ENCODE results near the gene RNU5B-1. TPM values are rescaled to one million over a fixed set of nuclear protein-coding genes. Genes with fewer than 3 reads are reported as not detected.
A peak's percentile ranks its signal among the peaks of the same experiment; 100 is the strongest.

Gene RNU5B-1
- total RNA-seq, 6 donors from 2014 or later: 22.5 to 38.1 TPM; not detected in 4

GRCh38 chr15:65333148-65333820, 28.8 kb downstream of the RNU5B-1 start:
- Histone ChIP-seq H3K27me3 (no peaks in the 10 kb centered on the region), H3K9me3 (no peaks in the 10 kb centered on the region), H3K4me1 (no peaks in the 10 kb centered on the region), H3K36me3 (no peaks in the 10 kb centered on the region), H3K27ac (no peak overlapping the region), H3K4me3 (no peak overlapping the region)
- 83 to 86% methylated on average over 14 to 16 of the region's 16 CpGs for WGBS, 2 donors
- no peak for ATAC-seq (ENCODE audit: low FRiP score in 2 of 2)
- TF ChIP-seq EP300 (IDR thresholded peaks at IDR 0.05) (no peak), POLR2AphosphoS5 (IDR thresholded peaks at IDR 0.05) (no peak), CTCF (IDR thresholded peaks at IDR 0.05) (no peak), POLR2A (IDR thresholded peaks at IDR 0.05) (no peak)
- DNase-seq: peak in 1 of 2 donors; percentile 69

DNA sequence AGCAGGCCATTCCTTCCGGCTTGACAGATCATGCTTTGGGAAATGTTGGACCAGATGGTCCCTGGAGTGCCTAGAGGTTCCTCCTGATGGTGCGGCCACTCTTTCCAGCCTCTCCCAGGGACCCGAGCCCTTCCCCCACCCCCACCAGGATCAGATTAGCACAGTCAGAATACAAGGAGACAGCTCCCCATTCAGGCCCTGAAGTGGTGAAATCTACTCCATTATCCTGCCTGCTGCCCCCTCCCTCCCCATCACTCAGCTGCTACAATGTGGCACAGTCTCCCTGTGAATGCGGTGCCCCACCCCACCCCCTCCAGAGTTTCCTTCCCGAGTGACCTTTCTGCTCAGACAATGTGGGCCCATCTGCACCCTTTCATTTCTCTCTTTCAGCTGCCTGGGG, 29.4 kb downstream of the RNU5B-1 start:
- 71 to 77% methylated on average over 4 to 5 of the region's 5 CpGs for WGBS, 2 donors
- H3K4me1 ChIP-seq: no peaks in the 10 kb centered on the region
- no peaks in the 10 kb centered on the region for H3K36me3 ChIP-seq
- no peak for TF ChIP-seq CTCF (IDR thresholded peaks at IDR 0.05)
- no peak for TF ChIP-seq POLR2AphosphoS5 (IDR thresholded peaks at IDR 0.05)
- TF ChIP-seq EP300 (IDR thresholded peaks at IDR 0.05): no peak
- no peak for TF ChIP-seq POLR2A (IDR thresholded peaks at IDR 0.05)
- no peak overlapping the region for H3K27ac ChIP-seq
- no peak overlapping the region for H3K4me3 ChIP-seq
- ATAC-seq (ENCODE audit: low FRiP score in 2 of 2) (no peak), DNase-seq (no peak)
- H3K27me3 ChIP-seq: no peaks in the 10 kb centered on the region
- no peaks in the 10 kb centered on the region for H3K9me3 ChIP-seq

DNA sequence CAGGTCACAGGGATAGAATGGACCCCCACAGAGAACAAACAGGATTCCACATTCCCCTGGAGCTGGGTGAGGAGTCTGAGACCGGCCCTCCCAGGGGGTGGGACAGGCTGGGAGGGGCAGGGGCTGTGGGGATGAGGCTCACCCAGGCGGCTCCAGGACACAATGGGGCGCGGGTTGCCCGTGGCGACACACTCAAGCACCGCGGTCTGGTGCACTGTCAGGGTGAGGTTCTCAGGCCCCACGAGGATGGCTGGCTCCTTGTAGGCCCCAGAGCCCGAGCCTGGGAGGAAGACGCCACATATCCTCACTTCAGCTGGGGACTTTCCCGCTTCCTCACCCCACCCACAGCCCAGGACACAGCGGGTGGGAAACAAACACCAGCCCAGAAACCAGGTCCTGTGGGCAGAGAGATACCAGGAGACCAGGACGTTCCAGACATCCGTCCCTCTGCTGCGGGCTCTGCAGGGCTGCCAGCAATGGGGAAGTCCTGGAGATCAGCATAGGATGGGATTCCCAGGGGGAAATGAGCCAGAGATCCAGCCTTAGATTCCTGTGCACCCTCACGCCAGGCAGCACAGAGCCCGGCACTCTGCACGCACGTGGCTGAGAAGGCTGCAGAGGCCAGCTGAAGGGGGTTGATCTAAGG, 30.2 kb downstream of the RNU5B-1 start:
- ATAC-seq (ENCODE audit: low FRiP score in 2 of 2): no peak
- Histone ChIP-seq H3K27ac (no peak overlapping the region), H3K4me3 (no peak overlapping the region), H3K9me3 (no peaks in the 10 kb centered on the region), H3K36me3 (no peaks in the 10 kb centered on the region), H3K4me1 (no peaks in the 10 kb centered on the region), H3K27me3 (no peaks in the 10 kb centered on the region)
- TF ChIP-seq EP300 (IDR thresholded peaks at IDR 0.05) (no peak), POLR2AphosphoS5 (IDR thresholded peaks at IDR 0.05) (no peak)
- DNase-seq: peak in 1 of 2 donors; percentile 67
- 60% methylated on average over 19 of the region's 20 CpGs; no CpG with 5 or more reads in 1 of the 2 donors for WGBS, 2 donors

GRCh38 chr15:65335278-65336055, 31.0 kb downstream of the RNU5B-1 start:
- WGBS, 2 donors: 87 to 91% methylated on average over 13 to 19 of the region's 19 CpGs
- TF ChIP-seq POLR2A (IDR thresholded peaks at IDR 0.05) (no peak), EP300 (IDR thresholded peaks at IDR 0.05) (no peak), CTCF (IDR thresholded peaks at IDR 0.05) (no peak), POLR2AphosphoS5 (IDR thresholded peaks at IDR 0.05) (no peak)
- no peaks in the 10 kb centered on the region for H3K4me1 ChIP-seq
- ATAC-seq (ENCODE audit: low FRiP score in 2 of 2) (no peak), DNase-seq (no peak)
- H3K36me3 ChIP-seq: no peaks in the 10 kb centered on the region
- H3K27me3 ChIP-seq: no peaks in the 10 kb centered on the region
- H3K4me3 ChIP-seq: no peak overlapping the region
- H3K9me3 ChIP-seq: no peaks in the 10 kb centered on the region
- no peak overlapping the region for H3K27ac ChIP-seq
